Ascending aorta (tissue), 2 donors: ENCODE results near the gene TREX2. TPM values are rescaled to one million over a fixed set of nuclear protein-coding genes. Genes with fewer than 3 reads are reported as not detected.

Source experiments
- DNase-seq, 2 donors: peaks; one replicate each; pipeline ENCODE4 v3.0.0-alpha.2; 2019; ENCODE audit warnings: low spot score in 2 of 2
- H3K27ac ChIP-seq, 2 donors: fragments of 200-600 bp; sonication (generic); one replicate each; pipeline ENCODE4 v1.5.1; 2016 to 2017; ENCODE audit warnings: mild to moderate bottlenecking in 1 of 2
- H3K27me3 ChIP-seq: fragments of 200-600 bp; sonication (generic); one replicate; pipeline ENCODE4 v1.5.1; 2017
- H3K36me3 ChIP-seq, 2 donors: fragments of 200-600 bp; sonication (generic); one replicate each; pipeline ENCODE4 v1.5.1; 2016
- H3K4me1 ChIP-seq, 2 donors: fragments of 200-600 bp; sonication (generic); one replicate each; pipeline ENCODE4 v1.5.1; 2016 to 2017; ENCODE audit warnings: mild to moderate bottlenecking in 1 of 2
- H3K4me3 ChIP-seq, 2 donors: fragments of 200-600 bp; sonication (generic); one replicate each; pipeline ENCODE4 v1.5.1; 2016 to 2017; ENCODE audit warnings: mild to moderate bottlenecking in 1 of 2
- H3K9me3 ChIP-seq, 2 donors: fragments of 200-600 bp; sonication (generic); one replicate each; pipeline ENCODE4 v1.5.1; 2016
- intact Hi-C: fragments of 100-400 bp; cut with DNase I; formaldehyde crosslinking; loops from one replicate; pipeline ENCODE4 v1.15.1; 2023
- total RNA-seq: library from RNA; depleted of rRNA; stranded (reverse); fragments of >200 nt; gene quantifications from one replicate; pipeline ENCODE4 v1.1.0, GENCODE V29; 2016
- TF ChIP-seq, protein P1 (sequence below), 3 experiments: fragments of 200-600 bp in 2 of 3; fragments of 450-650 bp in 1 of 3; sonication (generic) in 2 of 3; IDR thresholded peaks; one replicate each; pipeline ENCODE4 v1.5.1; 2016 to 2019; ENCODE audit warnings: antibody characterized with exemption in 3 of 3, mild to moderate bottlenecking in 1 of 3, moderate library complexity in 1 of 3

Gene TREX2
- total RNA-seq, 1 donor from 2014 or later = 0.21 TPM

DNA sequence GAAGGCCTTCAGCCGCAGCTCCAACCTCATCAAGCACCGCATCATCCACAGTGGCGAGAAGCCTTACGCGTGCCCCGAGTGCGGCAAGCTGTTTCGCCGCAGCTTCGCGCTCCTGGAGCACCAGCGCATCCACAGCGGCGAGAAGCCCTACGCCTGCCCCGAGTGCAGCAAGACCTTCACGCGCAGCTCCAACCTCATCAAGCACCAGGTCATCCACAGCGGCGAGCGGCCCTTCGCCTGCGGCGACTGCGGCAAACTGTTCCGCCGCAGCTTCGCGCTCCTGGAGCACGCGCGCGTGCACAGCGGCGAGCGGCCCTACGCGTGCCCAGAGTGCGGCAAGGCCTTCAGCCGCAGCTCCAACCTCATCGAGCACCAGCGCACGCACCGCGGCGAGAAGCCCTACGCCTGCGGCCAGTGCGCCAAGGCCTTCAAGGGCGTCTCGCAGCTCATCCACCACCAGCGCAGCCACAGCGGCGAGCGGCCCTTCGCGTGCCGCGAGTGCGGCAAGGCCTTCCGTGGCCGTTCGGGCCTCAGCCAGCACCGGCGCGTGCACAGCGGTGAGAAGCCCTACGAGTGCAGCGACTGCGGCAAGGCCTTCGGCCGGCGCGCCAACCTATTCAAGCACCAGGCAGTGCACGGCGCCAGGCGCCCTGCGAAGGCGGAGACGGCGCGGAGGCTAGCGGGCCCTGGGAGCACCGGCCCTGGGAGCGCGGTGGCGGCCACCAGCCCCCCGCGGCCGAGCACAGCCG, 24.8 kb downstream of the TREX2 start:
- no peak for DNase-seq
- Histone ChIP-seq H3K4me3 (no peak overlapping the region), H3K27me3 (no peaks in the 10 kb centered on the region), H3K4me1 (no peaks in the 10 kb centered on the region), H3K36me3 (no peaks in the 10 kb centered on the region), H3K27ac (no peak overlapping the region), H3K9me3 (no peaks in the 10 kb centered on the region)
- TF ChIP-seq, protein P1, sequence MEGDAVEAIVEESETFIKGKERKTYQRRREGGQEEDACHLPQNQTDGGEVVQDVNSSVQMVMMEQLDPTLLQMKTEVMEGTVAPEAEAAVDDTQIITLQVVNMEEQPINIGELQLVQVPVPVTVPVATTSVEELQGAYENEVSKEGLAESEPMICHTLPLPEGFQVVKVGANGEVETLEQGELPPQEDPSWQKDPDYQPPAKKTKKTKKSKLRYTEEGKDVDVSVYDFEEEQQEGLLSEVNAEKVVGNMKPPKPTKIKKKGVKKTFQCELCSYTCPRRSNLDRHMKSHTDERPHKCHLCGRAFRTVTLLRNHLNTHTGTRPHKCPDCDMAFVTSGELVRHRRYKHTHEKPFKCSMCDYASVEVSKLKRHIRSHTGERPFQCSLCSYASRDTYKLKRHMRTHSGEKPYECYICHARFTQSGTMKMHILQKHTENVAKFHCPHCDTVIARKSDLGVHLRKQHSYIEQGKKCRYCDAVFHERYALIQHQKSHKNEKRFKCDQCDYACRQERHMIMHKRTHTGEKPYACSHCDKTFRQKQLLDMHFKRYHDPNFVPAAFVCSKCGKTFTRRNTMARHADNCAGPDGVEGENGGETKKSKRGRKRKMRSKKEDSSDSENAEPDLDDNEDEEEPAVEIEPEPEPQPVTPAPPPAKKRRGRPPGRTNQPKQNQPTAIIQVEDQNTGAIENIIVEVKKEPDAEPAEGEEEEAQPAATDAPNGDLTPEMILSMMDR (IDR thresholded peaks at IDR 0.05) = no peak
- intact Hi-C loops = no loop called here

DNA sequence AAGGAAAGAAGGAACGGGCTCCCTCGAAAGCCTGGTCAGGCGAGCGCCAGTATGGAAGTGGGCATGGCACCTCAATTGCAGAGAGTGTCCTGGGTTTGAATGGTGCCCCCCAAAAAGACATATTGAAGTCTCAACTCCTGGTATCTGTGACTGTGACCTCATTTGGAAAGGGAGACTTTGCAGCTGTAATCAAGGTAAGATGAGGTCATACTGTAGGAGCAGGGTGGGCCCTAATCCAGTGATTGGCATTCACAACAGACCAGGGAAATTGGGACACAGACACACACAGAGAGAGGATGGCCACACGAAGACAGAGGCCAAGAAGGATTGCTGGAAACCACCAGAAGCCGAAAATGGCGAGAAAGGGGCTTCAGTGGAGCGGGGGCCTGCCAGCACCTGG, 28.2 kb downstream of the TREX2 start:
- DNase-seq = no peak
- Histone ChIP-seq H3K4me1 (no peaks in the 10 kb centered on the region), H3K9me3 (no peaks in the 10 kb centered on the region), H3K27me3 (no peaks in the 10 kb centered on the region), H3K4me3 (no peak overlapping the region), H3K27ac (no peak overlapping the region), H3K36me3 (no peaks in the 10 kb centered on the region)
- TF ChIP-seq, protein P1 (IDR thresholded peaks at IDR 0.05) = no peak
- intact Hi-C loops = no loop called here

DNA sequence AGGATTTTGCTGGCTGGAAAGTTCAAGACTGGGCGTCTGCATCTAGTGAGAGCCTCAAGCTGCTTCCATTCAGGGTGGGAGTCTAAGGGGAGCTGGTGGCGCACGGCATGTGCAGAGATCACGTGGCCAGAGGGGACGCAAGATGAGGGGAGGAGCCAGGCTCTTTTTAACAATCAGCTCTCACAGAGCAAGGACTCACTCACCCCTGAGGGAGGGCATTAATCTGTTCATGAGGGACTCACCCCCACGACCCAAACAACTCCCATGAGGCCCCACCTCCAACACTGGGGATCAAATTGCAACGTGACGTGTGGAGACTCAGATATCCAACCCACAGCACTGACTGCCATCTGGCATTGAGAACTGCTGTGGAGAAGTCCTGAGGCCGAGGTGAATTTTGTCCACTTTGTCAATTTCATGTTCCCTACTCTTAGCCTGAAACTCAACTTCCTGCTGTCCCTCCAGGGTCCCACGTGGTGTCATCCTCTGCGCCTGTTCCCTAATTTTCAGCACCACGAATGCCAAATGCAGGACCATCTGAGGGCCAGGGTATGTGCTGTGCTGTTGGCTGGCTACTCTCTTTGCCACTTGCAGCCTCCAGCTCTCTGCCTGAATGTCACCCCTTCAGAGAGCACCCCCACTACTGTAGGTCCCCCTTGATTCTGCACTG, 28.9 kb downstream of the TREX2 start:
- intact Hi-C loops = no loop called here
- DNase-seq = no peak
- no peaks in the 10 kb centered on the region for H3K27me3 ChIP-seq
- no peaks in the 10 kb centered on the region for H3K9me3 ChIP-seq
- no peaks in the 10 kb centered on the region for H3K4me1 ChIP-seq
- H3K36me3 ChIP-seq = no peaks in the 10 kb centered on the region
- H3K4me3 ChIP-seq = no peak overlapping the region
- TF ChIP-seq, protein P1 (IDR thresholded peaks at IDR 0.05) = no peak
- no peak overlapping the region for H3K27ac ChIP-seq

DNA sequence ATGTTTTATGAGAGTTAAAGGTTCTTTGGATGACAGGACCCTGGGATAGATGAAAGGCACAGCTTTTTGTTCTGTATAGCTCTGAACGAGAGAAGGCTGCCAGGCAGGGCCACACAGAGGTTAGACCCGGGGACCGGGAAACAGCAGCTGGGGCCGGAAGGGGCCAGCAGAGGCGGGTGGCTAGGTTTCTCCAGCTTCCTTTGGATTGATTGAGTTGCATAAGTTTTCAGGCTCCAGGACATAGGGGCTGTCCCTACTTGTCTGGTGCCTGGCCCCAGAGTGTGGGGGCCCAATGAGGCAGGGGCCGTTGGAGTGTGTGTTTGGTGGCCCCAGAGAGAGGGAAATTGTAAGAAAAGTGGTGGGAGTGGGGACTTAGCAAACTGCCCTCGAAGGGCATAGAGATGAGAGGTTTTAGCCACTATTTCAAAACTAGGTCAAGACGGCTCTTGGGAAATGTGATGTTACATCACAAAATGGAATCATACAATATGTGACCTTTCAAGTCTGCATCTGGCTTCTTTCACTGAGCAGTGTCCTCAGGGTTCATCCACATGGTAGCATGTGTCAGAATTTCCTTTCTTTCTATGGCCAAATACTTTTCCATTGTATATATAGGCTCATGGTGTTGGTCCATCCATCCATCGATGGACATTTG, 30.9 kb downstream of the TREX2 start:
- Histone ChIP-seq H3K27ac (no peak overlapping the region), H3K36me3 (no peaks in the 10 kb centered on the region), H3K4me3 (no peak overlapping the region), H3K4me1 (no peaks in the 10 kb centered on the region), H3K27me3 (peaks cover 5% of the 10 kb centered on the region), H3K9me3 (no peaks in the 10 kb centered on the region)
- TF ChIP-seq, protein P1 (IDR thresholded peaks at IDR 0.05) = no peak
- no peak for DNase-seq
- intact Hi-C loops = no loop called here

DNA sequence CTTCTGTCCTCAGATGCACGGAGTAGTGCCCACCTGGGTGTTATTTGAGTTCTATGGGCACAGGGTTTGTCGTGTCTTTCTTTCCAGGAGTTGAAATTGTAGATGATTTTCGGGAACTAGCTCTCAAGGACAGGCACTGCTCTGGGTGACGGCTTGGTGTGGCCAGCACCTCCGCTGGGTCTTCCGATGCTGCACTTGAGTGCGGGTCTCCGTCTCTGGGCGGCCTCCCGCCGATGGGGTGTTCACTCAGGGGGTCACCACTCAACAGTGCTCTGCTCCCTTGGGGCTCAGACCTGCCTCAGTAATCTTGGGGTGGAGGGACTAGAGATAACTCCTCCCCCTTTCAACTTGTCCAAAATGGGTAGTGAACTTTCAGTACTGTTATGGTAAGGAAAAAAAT, 32.1 kb downstream of the TREX2 start:
- intact Hi-C loops = no loop called here
- H3K27me3 ChIP-seq = peaks cover 5% of the 10 kb centered on the region
- TF ChIP-seq, protein P1 (IDR thresholded peaks at IDR 0.05) = no peak
- H3K9me3 ChIP-seq = no peaks in the 10 kb centered on the region
- DNase-seq = no peak
- no peaks in the 10 kb centered on the region for H3K36me3 ChIP-seq
- H3K27ac ChIP-seq = no peak overlapping the region
- no peak overlapping the region for H3K4me3 ChIP-seq
- H3K4me1 ChIP-seq = no peaks in the 10 kb centered on the region
